Measurements from ENCODE around the gene SOAT1.

- no peak for TF ChIP-seq ARNTL (CRISPR knock-in tag; IDR thresholded peaks at IDR 0.05; ENCODE audit: borderline replicate concordance, low read depth)
- no peak for TF ChIP-seq ZFP30 (CRISPR knock-in tag; IDR thresholded peaks at IDR 0.05)
- no peak for TF ChIP-seq CSRNP3 (CRISPR knock-in tag; IDR thresholded peaks at IDR 0.05)
- no peak for TF ChIP-seq ZNF565 (CRISPR knock-in tag; conservative IDR thresholded peaks at IDR 0.05; ENCODE audit: low read depth)
- no peak for TF ChIP-seq ZNF8 (CRISPR knock-in tag; IDR thresholded peaks at IDR 0.05)
- no peak for TF ChIP-seq RARB (CRISPR knock-in tag; IDR thresholded peaks at IDR 0.05)
- TF ChIP-seq ZFP3 (CRISPR knock-in tag; IDR thresholded peaks at IDR 0.05): no peak
- no peak for TF ChIP-seq GLIS3 (CRISPR knock-in tag; IDR thresholded peaks at IDR 0.05)
Observed at GRCh38 chr1:179295164-179295755, 1.7 kb downstream of the SOAT1 start.
